Measurements from ENCODE around the gene PPP6C.
"Not testable (repeated sequence)": the region's sequence is repeated elsewhere in the genome, so short reads cannot be mapped to it uniquely, and the experiment has no call there.

The PPP6C gene

DNA sequence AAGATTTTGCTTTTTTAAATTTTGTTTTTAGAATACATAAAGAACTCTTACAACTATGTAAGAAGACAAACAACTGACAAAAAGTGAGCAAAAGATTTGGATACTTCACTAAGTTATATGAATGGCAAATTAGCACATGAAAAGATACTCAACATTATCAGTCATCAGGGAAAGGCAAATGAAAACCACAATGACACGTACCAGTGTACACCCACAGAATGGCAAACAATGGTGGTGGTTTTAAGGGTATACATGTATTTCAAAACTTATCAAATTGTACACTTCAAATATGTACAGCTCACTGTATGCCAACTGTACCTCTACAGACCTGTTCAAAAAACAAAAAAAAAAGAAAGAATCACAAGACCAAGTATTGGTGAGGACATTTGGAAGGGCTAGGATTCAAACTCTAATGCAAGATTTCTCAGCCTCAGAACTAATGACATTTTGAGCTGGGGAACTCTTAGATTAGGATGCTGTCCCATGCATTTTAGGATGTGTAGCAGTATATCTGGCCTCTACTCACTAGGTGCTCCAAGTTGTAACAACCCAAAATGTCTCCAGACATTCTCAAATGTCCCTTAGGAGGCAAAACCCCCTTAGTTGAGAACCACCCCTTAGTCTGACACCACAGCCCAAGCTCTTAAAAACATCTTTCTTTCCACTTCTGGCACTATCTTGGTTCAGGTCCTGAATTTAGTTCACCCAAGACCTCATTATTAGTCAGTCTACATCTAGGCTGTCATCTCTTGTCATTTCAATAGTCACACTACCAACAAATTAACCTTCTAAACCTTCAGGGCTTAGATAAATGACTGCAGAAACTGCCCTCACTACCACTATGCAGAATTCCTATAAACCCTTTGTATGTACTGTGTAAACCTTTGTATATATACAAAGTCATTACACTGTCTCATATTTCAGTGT is 55.9 kb downstream of the PPP6C start:
- no peak overlapping the region for H3K9ac ChIP-seq (ENCODE audit: low read depth, low read length)
- no peaks in the 10 kb centered on the region for H3K9me3 ChIP-seq (ENCODE audit: insufficient read depth, low read depth, low read length)
- no peak overlapping the region for H3K27ac ChIP-seq (ENCODE audit: low read length)
- H3K36me3 ChIP-seq (ENCODE audit: insufficient read depth, low read depth, low read length): no peaks in the 10 kb centered on the region; the same call in 1 of the 2 replicates
- H3K27me3 ChIP-seq (ENCODE audit: insufficient read depth, low read length): no peaks in the 10 kb centered on the region
- no peaks in the 10 kb centered on the region for H3K4me1 ChIP-seq (ENCODE audit: insufficient read depth, low read length)
- no peak overlapping the region for H3K4me3 ChIP-seq (ENCODE audit: low read length)

GRCh38 chr9:125131778-125132177 is 57.8 kb downstream of the PPP6C start:
- Histone ChIP-seq H3K4me3 (ENCODE audit: low read length) (no peak overlapping the region), H3K27me3 (ENCODE audit: insufficient read depth, low read length) (no peaks in the 10 kb centered on the region), H3K9me3 (ENCODE audit: insufficient read depth, low read depth, low read length) (no peaks in the 10 kb centered on the region), H3K27ac (ENCODE audit: low read length) (no peak overlapping the region), H3K4me1 (ENCODE audit: insufficient read depth, low read length) (no peaks in the 10 kb centered on the region), H3K36me3 (ENCODE audit: insufficient read depth, low read depth, low read length) (no peaks in the 10 kb centered on the region), H3K9ac (ENCODE audit: low read depth, low read length) (no peak overlapping the region)

GRCh38 chr9:125126019-125126746 is 63.4 kb downstream of the PPP6C start:
- Histone ChIP-seq H3K9ac (ENCODE audit: low read depth, low read length) (no peak overlapping the region), H3K27ac (ENCODE audit: low read length) (no peak overlapping the region), H3K36me3 (ENCODE audit: insufficient read depth, low read depth, low read length) (no peaks in the 10 kb centered on the region), H3K4me1 (ENCODE audit: insufficient read depth, low read length) (no peaks in the 10 kb centered on the region), H3K9me3 (ENCODE audit: insufficient read depth, low read depth, low read length) (no peaks in the 10 kb centered on the region), H3K4me3 (ENCODE audit: low read length) (no peak overlapping the region), H3K27me3 (ENCODE audit: insufficient read depth, low read length) (no peaks in the 10 kb centered on the region)

DNA sequence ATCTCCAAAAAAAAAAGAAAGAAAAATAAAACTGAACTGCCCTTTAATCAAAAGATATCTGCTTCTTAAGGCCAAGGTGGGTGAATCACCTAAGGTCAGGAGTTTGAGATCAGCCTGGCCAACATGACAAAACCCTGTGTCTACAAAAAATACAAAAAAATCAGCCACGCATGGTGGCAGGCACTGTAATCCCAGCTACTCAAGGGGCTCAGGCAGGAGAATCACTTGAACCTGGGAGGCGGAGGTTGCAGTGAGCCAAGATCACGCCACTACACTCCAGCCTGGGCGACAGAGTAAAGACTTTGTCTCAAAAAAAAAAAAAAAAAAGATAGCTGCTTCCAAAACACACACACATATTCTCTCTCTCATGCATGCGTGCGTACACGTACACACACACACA is 64.1 kb downstream of the PPP6C start:
- Histone ChIP-seq H3K36me3 (ENCODE audit: insufficient read depth, low read depth, low read length) (no peaks in the 10 kb centered on the region), H3K4me1 (ENCODE audit: insufficient read depth, low read length) (no peaks in the 10 kb centered on the region), H3K27ac (ENCODE audit: low read length) (no peak overlapping the region), H3K27me3 (ENCODE audit: insufficient read depth, low read length) (no peaks in the 10 kb centered on the region), H3K4me3 (ENCODE audit: low read length) (no peak overlapping the region), H3K9me3 (ENCODE audit: insufficient read depth, low read depth, low read length) (no peaks in the 10 kb centered on the region), H3K9ac (ENCODE audit: low read depth, low read length) (no peak overlapping the region)

DNA sequence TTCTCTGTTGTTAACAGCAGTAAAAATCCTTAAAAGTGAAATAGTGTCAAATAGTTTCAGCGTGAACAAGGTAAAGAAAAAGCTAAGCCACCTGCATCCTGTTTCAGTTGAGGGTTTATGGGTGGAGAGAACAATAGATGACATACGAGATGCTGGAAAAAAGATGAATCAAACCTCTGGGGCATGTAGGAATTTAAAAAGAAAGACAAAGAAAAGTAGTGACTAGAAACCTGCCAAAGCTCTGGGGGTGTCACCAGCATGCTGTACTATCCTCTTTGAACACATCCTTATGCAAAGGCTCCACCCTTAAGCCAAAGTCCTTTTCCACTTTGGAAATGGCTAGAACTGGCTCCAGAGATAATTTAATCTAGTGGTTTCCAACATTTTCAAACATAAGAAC is 68.5 kb downstream of the PPP6C start:
- no peak overlapping the region for H3K4me3 ChIP-seq (ENCODE audit: low read length)
- H3K9ac ChIP-seq (ENCODE audit: low read depth, low read length): no peak overlapping the region
- H3K27ac ChIP-seq (ENCODE audit: low read length): no peak overlapping the region
- H3K4me1 ChIP-seq (ENCODE audit: insufficient read depth, low read length): no peaks in the 10 kb centered on the region
- H3K9me3 ChIP-seq (ENCODE audit: insufficient read depth, low read depth, low read length): no peaks in the 10 kb centered on the region
- no peaks in the 10 kb centered on the region for H3K27me3 ChIP-seq (ENCODE audit: insufficient read depth, low read length)
- H3K36me3 ChIP-seq (ENCODE audit: insufficient read depth, low read depth, low read length): peaks cover 6% of the 10 kb centered on the region; the same call in 1 of the 2 replicates

DNA sequence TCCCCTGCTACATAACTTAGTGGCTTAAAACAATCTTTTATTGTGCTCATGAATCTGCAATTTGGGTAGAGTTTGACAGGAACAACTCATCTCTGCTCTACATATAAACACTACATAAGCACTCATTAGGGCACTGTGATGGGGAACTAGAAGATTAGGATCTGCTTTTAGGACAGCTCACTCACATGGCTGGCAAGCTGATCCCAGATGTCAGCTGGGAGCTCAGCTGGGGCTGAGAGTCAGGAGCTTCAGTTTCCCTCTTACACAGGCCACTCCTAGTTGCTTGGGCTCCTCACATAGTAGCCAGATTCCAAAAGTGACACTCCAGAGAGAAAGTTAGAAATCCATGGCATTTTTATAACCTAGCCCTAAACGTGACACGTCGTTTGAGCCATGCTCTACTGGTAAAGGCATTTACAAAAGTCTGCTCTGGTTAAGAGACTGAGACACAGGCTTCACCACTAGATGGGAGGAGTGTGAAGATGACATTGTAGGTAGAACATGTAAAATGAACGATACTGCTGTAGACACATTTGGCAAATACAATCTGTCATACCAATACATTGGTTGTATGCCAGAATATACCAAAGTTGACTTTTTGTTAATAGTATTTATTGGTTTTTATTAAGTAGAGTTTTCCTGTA is 69.8 kb downstream of the PPP6C start:
- no peaks in the 10 kb centered on the region for H3K9me3 ChIP-seq (ENCODE audit: insufficient read depth, low read depth, low read length)

DNA sequence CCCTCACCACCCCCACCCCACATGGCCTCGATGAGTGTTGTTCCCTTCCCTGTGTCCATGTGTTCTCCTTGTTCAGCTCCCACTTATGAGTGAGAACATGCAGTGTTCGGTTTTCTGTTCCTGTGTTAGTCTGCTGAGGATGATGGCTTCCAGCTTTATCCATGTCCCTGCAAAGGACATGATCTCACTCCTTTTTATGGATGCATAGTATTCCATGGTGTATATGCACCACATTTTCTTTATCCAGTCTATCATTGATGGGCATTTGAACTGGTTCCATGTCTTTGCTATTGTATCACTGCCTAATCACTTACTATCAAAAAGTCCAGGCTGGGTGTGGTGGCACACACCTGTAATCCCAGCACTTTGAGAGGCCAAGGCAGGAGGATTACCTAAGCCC is 70.9 kb downstream of the PPP6C start:
- H3K27me3 ChIP-seq (ENCODE audit: insufficient read depth, low read length); H3K4me3 ChIP-seq (ENCODE audit: low read length); H3K27ac ChIP-seq (ENCODE audit: low read length); H3K9me3 ChIP-seq (ENCODE audit: insufficient read depth, low read depth, low read length); H3K9ac ChIP-seq (ENCODE audit: low read depth, low read length); H3K36me3 ChIP-seq (ENCODE audit: insufficient read depth, low read depth, low read length); H3K4me1 ChIP-seq (ENCODE audit: insufficient read depth, low read length): not testable (repeated sequence)

More for the DNA sequence above, 69.8 kb downstream of the PPP6C start:
- no peaks in the 10 kb centered on the region for H3K4me1 ChIP-seq (ENCODE audit: insufficient read depth, low read length)
- no peak overlapping the region for H3K27ac ChIP-seq (ENCODE audit: low read length)
- no peak overlapping the region for H3K9ac ChIP-seq (ENCODE audit: low read depth, low read length)
- no peaks in the 10 kb centered on the region for H3K27me3 ChIP-seq (ENCODE audit: insufficient read depth, low read length)
- H3K4me3 ChIP-seq (ENCODE audit: low read length): no peak overlapping the region
- H3K36me3 ChIP-seq (ENCODE audit: insufficient read depth, low read depth, low read length): peaks cover 6% of the 10 kb centered on the region; the same call in 1 of the 2 replicates

DNA sequence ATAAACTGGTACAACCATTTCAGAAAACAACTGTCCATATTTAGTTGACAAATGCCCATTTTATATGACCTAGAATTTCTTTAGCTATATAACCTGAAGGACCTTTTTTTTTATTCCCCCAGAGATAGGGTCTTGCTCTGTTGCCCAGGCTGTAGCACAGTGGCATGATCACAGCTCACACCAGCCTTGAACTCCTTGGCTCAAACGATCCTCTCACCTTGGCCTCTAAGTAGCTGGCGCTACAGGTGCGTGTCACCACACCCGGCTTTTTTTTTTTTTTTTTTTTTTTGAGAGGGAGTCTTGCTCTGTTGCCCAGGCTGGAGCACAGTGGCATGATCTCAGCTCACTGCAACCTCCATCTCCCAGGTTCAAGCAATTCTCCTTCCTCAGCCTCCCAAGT is 75.1 kb downstream of the PPP6C start:
- Histone ChIP-seq H3K36me3 (ENCODE audit: insufficient read depth, low read depth, low read length) (peaks cover 10% of the 10 kb centered on the region; the same call in 1 of the 2 replicates), H3K9me3 (ENCODE audit: insufficient read depth, low read depth, low read length) (peaks cover 14% of the 10 kb centered on the region)
- not testable (repeated sequence) for H3K27me3 ChIP-seq (ENCODE audit: insufficient read depth, low read length); H3K9ac ChIP-seq (ENCODE audit: low read depth, low read length); H3K4me1 ChIP-seq (ENCODE audit: insufficient read depth, low read length); H3K4me3 ChIP-seq (ENCODE audit: low read length); H3K27ac ChIP-seq (ENCODE audit: low read length)

DNA sequence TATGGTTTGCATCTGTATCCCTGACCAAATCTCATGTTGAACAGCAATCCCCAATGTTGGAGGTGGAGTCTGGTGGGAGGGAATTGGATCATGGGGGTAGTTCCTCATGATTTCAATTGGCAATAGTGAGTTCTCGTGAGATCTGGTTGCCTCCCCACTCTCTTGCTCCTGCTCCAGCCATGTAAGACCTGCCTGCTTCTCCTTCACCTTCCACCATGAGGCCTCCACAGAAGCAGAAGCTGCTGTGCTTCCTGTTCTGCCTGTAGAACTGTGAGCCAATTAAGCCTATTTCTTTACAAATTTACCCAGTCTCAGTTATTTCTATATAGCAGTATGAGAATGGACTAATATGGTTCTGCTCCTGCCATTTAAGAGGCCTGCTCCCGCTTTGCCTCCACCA is 79.1 kb downstream of the PPP6C start:
- Histone ChIP-seq H3K9me3 (ENCODE audit: insufficient read depth, low read depth, low read length) (peaks cover 14% of the 10 kb centered on the region), H3K27me3 (ENCODE audit: insufficient read depth, low read length) (no peaks in the 10 kb centered on the region)

DNA sequence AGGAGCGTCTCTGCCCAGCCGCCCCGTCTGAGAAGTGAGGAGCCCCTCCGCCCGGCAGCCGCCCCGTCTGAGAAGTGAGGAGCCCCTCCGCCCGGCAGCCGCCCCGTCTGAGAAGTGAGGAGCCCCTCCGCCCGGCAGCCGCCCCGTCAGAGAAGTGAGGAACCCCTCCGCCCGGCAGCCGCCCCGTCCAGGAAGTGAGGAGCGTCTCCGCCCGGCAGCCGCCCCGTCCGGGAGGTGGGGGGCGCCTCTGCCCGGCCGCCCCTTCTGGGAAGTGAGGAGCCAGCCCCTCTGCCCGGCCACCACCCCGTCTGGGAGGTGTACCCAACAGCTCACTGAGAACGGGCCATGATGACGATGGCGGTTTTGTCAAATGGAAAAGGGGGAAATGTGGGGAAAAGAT is 81.1 kb downstream of the PPP6C start:
- not testable (repeated sequence) for H3K36me3 ChIP-seq (ENCODE audit: insufficient read depth, low read depth, low read length); H3K9me3 ChIP-seq (ENCODE audit: insufficient read depth, low read depth, low read length); H3K27me3 ChIP-seq (ENCODE audit: insufficient read depth, low read length); H3K9ac ChIP-seq (ENCODE audit: low read depth, low read length); H3K4me3 ChIP-seq (ENCODE audit: low read length); H3K27ac ChIP-seq (ENCODE audit: low read length); H3K4me1 ChIP-seq (ENCODE audit: insufficient read depth, low read length)

More for the DNA sequence above, 79.1 kb downstream of the PPP6C start:
- Histone ChIP-seq H3K36me3 (ENCODE audit: insufficient read depth, low read depth, low read length) (0 out of 2 replicates have a peak, but pooled peaks cover 4% of the 10 kb centered on the region), H3K4me3 (ENCODE audit: low read length) (no peak overlapping the region), H3K27ac (ENCODE audit: low read length) (no peak overlapping the region), H3K9ac (ENCODE audit: low read depth, low read length) (no peak overlapping the region), H3K4me1 (ENCODE audit: insufficient read depth, low read length) (no peaks in the 10 kb centered on the region)

DNA sequence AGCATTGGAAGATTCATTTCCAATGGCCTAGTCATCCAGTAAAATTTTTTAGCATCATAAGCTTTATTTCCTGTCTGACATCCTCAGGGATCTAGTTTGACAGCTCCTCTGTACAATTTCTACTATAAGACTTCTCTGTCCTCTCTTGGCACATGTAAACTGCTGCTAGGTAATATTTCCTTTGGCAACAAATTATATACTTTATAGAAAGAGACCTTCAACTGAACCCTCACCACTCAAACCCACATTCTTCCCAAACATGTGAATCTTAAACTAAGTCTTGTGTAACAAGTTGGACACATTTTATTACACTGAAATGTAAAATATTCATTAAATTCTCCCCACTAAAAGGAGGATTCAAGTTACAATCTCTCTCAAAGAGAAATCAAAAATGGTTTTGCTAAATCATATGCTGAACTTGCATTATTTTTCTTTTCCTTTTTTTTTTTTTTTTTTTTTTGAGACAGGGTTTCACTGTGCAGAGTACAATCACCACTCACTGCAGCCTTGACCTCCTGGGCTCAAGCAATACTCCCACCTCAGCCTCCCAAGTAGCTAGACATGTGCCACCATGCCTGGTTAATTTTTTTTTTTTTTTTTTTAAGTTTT is 83.2 kb downstream of the PPP6C start:
- 0 out of 2 replicates have a peak, but pooled peaks cover 4% of the 10 kb centered on the region for H3K36me3 ChIP-seq (ENCODE audit: insufficient read depth, low read depth, low read length)
- H3K4me1 ChIP-seq (ENCODE audit: insufficient read depth, low read length): no peaks in the 10 kb centered on the region
- H3K4me3 ChIP-seq (ENCODE audit: low read length): no peak overlapping the region
- H3K27me3 ChIP-seq (ENCODE audit: insufficient read depth, low read length): no peaks in the 10 kb centered on the region
- H3K9ac ChIP-seq (ENCODE audit: low read depth, low read length): no peak overlapping the region
- H3K27ac ChIP-seq (ENCODE audit: low read length): no peak overlapping the region
- H3K9me3 ChIP-seq (ENCODE audit: insufficient read depth, low read depth, low read length): 0 out of 2 replicates have a peak, but pooled peaks cover 7% of the 10 kb centered on the region

Data from iPS-20b (cell line).